T-helper 9 cell (primary cell): ENCODE measurements around the gene HRAS.
"Not testable (repeated sequence)": the region's sequence is repeated elsewhere in the genome, so short reads cannot be mapped to it uniquely, and the experiment has no call there.

Experiments
- DNase-seq: peaks from one replicate; pipeline ENCODE4 v3.0.0-alpha.2; 2020
- total RNA-seq, 2 donors: gene quantifications; one replicate each; lab custom pipeline; 2026; lab: John Stamatoyannopoulos, UW

The HRAS gene
- 18.8 to 25.5 reads per million in 2 donors for total RNA-seq

DNA sequence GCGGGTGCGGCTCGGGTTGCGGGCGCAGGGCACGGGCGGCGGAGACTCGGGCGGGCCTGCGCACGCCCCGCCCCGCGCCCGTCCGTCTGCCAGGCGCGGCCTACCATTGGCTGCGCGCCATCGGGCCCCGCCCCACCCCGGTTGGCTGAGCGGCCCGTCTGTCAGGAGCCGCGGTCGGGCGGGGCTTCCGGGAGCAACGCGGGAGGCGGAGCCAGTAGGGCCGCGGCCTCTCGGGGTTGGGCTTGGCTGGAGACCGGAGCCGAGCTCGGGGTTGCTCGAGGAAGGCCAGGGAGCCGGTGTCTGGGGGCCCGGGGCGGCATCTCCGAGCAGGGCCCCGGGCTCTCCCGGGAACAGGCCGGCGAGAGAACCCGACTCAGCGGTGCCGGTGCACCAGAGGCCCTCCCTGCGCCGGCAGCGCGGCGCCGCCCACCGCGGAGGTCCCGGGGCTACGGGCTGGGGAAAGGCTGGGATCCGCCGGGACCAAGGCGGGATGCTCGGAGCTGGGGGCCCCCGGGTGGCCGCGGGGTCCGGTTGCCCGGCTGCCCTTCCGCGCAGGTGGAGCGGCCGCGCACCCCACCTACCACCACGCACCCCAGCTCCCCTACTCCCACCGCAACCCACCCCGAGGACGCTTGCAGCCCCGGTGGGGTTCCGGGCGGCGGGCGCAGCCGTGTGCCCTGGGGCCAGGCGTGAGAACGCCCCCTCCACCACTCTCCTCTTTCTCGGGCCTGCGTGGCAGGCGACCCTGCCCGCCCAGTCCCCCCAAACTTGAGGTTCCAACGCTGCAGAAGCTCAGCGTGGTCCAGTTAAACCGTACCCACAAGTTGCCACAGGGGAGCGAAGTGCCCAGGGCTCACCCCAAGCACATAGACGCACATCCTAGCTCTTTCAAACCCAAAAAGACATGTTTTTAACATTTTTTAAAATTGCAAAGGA lies at the start of gene HRAS:
HRAS (minus strand) TSS at position 58 of the 936 bp plus-strand sequence.
- DNase-seq: peak; percentile 95

DNA sequence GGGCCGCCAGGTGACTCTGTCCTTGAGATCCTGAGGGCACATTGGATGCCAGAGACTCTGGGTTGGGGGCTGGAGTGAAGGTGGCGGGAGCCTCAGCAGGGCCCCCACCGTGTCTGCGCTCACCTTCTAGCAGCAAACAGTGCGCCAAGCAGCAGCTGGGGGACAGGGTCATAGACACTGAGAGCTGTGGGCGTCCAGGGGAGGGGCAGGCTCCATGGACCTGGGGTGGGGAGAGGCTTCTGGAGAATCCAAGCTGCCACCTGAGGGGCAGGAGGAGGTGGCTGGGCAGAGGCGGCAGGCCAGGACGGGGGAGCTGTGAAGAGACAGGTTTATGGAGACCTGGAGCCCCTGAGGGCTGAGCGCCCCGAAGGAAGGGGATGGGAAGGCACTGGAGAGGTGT lies 48.9 kb upstream of the HRAS start:
- DNase-seq: no peak

DNA sequence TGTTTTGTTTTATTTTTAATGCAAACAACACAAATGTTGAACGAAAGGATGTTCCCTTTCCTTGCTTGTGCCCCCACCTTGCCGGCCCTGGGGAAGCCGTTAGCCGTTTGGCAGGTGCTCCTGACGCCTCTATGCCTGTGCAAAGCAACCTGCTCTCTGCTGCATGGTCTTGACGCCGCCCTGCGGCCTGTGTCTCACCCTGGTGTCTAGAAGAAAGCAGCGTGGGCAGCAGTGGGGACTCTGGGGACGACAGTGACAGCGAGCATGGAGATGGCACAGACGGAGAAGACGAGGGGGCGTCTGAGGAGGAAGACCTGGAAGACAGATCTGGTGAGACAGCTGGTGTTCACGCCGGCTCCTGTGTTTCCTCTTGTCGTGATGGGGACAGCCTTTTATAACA lies 46.4 kb upstream of the HRAS start:
- DNase-seq: no peak

DNA sequence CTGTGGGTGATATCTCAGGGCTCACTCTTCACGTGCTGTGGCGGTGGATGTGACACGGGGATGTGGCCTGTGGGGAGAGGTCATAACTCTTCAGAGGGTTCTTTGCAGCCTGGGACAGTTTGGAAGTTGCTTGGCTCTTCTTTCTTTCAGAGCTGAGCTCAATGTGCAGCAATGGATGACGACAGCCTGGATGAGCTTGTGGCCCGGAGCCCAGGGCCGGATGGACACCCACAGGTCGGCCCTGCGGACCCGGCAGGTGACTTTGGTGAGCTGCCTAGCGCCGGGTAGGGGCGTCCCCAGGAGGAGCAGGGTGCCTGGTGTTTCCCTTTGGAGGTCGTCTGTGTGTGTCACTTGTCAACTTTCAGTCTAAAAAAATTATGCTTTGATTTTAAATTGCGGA lies 46.0 kb upstream of the HRAS start:
- no peak for DNase-seq

- DNase-seq: no peak
Measured at GRCh38 chr11:579830-580601, 44.6 kb upstream of the HRAS start.

GRCh38 chr11:578276-579035 lies 43.1 kb upstream of the HRAS start:
- no peak for DNase-seq

DNA sequence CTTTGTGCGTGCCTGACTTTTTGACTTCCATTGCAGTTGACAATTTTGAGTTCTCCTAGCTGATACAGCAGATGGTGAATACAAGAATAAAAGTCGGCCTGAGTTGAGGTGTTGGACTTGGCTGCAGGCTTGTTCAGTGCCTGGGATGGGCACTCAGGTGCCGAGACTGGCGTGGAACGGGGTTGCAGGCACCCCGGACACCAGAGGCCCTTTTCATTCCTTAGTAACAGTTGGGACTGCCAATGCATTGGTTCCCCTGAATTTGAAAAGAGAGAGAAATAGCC lies 42.2 kb upstream of the HRAS start:
- no peak for DNase-seq

DNA sequence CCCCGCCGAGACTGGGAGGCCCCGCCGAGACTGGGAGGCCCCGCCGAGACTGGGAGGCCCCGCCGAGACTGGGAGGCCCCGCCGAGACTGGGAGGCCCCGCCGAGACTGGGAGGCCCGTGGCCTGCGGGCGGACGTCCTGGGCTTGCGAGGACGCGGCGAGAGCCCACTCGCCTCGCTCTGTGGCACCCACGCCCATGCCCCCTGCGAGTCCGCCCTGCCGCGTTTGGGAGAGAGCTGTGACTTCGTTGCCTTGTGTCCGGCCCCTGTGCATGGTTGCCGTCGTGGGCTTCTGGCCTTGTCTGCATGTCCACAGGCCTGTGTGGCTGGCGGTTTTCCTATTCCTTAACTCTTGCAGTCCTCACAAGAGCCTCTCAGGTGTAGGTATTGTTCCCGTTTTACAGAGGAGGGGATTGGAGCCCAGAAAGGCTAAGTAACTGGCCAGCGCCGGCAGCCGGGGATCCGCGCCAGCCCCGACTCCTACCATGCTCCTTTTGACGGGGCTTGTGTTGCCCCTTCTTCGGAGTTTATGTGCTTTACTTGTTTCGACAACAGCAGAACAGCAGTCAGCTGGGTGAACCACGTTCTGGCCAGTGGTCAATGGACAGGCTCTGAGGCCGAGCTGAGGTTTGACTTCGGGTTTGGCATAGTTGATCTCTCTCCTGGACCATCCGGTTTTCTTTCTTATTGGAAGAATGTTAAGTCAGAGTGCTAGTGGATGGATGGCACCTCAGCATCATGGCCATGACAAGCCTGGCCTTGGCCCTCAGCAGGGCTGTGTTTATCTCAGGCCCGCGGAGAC lies 41.6 kb upstream of the HRAS start:
- no peak for DNase-seq

DNA sequence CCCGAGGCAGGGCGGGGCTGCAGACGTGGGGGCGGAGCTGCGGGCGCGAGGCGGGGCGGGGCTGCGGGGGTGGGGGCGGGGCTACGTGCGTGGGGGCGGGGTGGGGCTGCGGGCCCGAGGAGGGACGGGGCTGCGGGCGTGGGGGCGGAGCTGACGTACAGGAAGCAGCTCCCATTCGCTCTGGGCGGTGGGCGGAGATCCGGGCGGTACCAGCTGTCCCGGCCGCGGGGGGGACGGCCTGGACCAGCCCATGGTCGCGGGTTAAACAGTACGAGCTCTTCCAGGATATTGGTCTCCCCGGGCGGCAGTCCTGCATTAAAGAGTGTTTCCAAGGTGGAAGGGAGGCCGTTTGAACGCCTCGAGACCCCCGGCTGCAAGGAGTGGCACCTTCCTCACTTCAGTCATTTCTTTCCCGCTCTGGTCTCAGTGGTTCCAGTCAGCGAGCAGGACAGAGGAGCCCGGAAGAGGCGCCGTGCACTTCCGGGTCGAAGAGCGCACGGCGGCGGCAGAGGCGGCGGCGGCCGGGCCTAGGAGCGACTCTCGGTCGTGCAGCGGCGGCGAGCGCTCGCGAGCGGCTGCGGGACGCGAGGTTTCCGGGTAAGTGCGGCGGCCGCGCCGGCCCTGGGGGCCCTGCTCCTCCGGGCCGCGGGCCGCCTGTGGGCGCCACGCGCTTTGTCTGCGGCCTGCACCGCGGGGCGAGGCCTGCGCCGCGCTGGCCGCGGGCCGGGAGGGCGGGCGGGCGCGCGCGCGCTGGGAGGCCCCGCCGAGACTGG lies 40.8 kb upstream of the HRAS start, which contains the start of gene PHRF1:
PHRF1 (plus strand) TSS at position 475 of the 773 bp plus-strand sequence. CDS start 5,043 bp downstream, outside the sequence.
- peak; percentile 94 for DNase-seq

- DNase-seq: no peak
Measured at GRCh38 chr11:575313-575995, 40.1 kb upstream of the HRAS start.

GRCh38 chr11:574632-575312 lies 39.4 kb upstream of the HRAS start:
- no peak for DNase-seq

DNA sequence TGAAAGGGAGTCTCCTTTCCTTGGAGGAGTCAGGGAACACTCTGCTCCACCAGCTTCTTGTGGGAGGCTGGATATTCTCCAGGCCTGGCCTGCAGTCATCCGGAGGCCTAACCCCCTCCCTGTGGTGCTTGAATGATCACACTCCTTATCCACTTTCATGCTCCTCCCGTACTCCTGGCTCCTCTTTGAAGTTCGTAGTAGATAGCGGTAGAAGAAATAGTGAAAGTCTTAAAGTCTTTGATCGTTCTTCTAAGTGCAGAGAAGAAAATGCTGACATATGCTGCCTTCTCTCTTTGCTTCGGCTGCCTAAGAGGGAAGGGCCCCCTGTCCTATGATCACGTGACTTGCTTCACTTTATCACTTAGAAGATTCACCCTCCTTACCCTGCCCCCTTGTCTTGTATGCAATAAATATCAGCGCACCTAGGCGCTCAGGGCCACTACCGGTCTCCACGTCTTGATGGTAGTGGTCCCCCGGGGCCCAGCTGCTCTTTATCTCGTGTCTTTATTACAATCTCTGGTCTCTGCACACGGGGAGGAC lies 38.7 kb upstream of the HRAS start:
- not testable (repeated sequence) for DNase-seq

DNA sequence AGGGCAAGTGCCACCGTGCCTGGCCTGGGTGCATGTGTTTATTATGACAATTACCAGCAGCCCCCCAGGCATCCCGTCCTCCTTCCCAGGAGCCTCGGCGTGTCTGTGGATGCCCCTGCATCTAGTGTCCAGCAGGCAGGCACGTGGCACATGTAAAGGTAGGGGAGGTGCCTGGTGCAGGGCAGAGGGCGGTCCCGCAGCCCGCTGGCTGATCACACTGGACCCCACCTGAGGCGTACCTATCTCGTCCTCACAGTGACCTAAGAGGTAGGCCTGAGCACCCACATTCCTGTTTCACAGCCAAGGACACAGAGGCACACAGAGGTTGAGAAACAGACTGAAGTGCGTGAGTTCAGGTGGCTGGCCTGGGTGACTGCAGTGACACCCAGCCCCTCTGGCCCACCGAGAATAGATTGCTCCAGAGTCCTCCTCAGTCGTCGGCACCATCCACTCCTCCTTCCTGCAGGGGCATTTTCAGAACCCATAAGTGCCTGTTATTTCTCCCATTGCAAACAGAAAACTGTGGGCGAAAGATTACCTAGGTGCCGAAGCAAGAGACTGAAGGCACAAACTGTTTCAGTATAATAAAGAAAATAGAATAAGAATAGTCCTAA lies 37.9 kb upstream of the HRAS start:
- no peak for DNase-seq

- DNase-seq: no peak
Measured at GRCh38 chr11:571802-572185, 36.4 kb upstream of the HRAS start.

DNA sequence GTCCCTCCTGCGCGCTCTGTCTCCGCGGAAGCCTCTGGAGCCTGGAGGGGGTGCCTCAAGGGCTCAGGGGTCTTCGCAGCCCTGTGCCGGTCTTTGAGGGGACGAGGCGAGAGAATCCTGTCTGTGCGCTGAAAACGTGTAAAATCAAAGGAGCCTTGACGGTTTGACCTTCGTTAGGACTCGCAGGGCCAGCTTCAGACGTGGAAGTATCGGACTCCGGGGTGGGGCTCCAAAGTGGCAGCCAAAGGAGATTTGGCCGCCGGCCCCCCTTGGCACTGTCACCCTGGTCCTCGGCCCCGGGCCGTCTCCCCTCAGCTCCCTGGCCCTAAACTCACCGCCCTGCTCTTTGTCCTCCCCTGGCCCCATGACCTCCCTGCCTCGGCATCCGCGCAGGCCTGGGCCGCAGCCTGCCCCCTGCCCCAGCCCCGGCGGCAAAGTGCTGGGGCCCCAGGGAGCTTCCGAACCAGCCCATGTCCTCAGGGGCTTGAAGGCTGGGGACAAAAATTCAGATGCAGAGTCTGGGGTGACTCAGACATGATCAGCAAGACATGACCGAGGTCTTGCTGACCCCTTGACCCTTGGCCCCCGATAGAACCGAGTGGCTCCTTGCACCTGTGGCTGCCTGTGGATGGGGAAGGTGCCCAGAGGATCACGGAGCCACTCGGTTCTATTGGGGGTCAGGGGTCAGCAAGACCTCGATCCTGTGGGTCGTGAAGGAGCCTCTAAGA lies 33.9 kb upstream of the HRAS start:
- no peak for DNase-seq

DNA sequence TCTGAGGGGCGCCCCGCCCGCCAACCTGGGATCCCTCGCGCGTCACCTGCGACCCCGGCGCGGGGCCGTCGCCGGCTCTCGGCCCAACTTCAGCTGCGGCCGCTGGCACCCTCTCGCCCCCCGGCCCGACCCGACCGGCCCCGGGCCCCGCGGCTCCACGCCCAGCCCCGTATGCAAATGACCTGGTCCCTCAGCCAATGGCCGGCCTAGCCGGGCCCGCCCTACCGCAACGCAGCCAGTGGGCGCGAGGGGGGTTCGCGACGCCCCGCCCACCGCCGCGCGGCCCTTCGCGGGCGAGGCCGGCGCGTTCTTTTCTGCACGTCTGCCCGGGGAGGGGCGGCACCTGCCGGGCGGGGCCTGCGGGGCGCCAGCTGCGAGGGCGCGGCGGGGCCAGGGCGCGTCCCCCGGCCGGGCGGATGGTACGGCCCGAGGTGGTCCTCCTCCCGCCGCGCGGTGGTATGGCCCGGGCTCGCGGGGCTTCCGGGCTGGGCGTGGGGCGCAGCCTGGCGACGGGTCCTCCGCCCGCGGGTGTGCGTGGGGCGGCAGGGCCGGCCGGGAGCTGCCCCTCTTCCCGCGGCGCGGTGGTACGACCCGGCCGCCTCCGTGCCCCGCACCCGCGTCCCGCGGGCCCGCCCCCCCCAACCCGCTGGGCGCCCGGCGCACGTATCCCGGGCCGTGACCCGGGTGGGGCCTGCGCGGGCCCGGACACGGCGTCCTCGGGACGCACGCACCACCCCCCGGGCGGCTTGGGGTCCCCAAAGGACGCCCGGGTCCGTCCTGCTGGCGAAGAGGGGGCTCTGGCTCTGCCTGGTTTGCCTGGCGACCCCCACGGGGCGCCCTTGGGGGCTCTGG lies 33.2 kb upstream of the HRAS start:
- DNase-seq: peak; percentile 86

- DNase-seq: no peak
Measured at GRCh38 chr11:567629-568292, 32.4 kb upstream of the HRAS start.
